SK-N-SH (cell line): ENCODE measurements around the gene DPY19L1. TPM values are rescaled to one million over a fixed set of nuclear protein-coding genes. Genes with fewer than 3 reads are reported as not detected.

Experiments
- CTCF ChIA-PET: fragments of 300-600, 350-600 bp; formaldehyde crosslinking; extraction: SDS; loops from one replicate; lab custom pipeline; 2021; lab: Yijun Ruan, JAX
- POLR2A ChIA-PET: fragments of 350-600 bp; sonication (Branson Sonifier 250); formaldehyde crosslinking; extraction: SDS; loops from one replicate; lab custom pipeline; 2020; ENCODE audit warnings: antibody characterized with exemption, inconsistent platforms; lab: Yijun Ruan, JAX
- DNase-seq: peaks from one replicate; pipeline ENCODE4 v3.0.0; 2012
- H2AFZ ChIP-seq: fragments of 200-600 bp; sonication (generic); 2 replicates; pipeline ENCODE4 v1.8.1; 2016; ENCODE audit warnings: antibody characterized with exemption, mild to moderate bottlenecking, low read depth
- H3F3A ChIP-seq: fragments of 200-600 bp; sonication (generic); replicated peaks from 2 replicates; pipeline ENCODE3; 2016; ENCODE audit warnings: antibody characterized with exemption, mild to moderate bottlenecking; ENCODE audit not compliant: insufficient read depth
- H3K27ac ChIP-seq, 2 experiments: fragments of 200-500 bp in 1 of 2; fragments of 200-600 bp in 1 of 2; sonication (Bioruptor generic) in 1 of 2; sonication (generic), shearing (Covaris generic) in 1 of 2; 2 replicates each; pipeline versions ENCODE4 v1.5.1 to v1.6.1; 2014 to 2016; ENCODE audit warnings: low read depth in 2 of 2, inconsistent platforms in 1 of 2, low read length in 1 of 2, mild to moderate bottlenecking in 1 of 2, mixed read lengths in 1 of 2
- H3K27me3 ChIP-seq: fragments of 200-600 bp; sonication (generic), shearing (Covaris generic); 2 replicates; pipeline ENCODE4 v1.6.1; 2016; ENCODE audit warnings: mixed run types; ENCODE audit not compliant: insufficient read depth
- H3K36me3 ChIP-seq, 2 experiments: fragments of 200-500 bp in 1 of 2; fragments of 200-600 bp in 1 of 2; sonication (Bioruptor generic) in 1 of 2; sonication (generic) in 1 of 2; replicated peaks in 1 of 2; 2 replicates each; pipeline versions ENCODE3 to v1.5.1; 2014 to 2016; ENCODE audit warnings: low read length in 1 of 2, mild to moderate bottlenecking in 1 of 2; ENCODE audit not compliant: insufficient read depth in 2 of 2, control insufficient read depth in 1 of 2
- H3K4me1 ChIP-seq, 2 experiments: fragments of 200-500 bp in 1 of 2; fragments of 200-600 bp in 1 of 2; sonication (Bioruptor generic) in 1 of 2; sonication (generic), shearing (Covaris generic) in 1 of 2; 2 replicates each; pipeline versions ENCODE4 v1.5.1 to v1.6.1; 2014 to 2016; ENCODE audit warnings: low read depth in 1 of 2, low read length in 1 of 2, mixed run types in 1 of 2; ENCODE audit not compliant: insufficient read depth in 2 of 2, control insufficient read depth in 1 of 2
- H3K4me2 ChIP-seq: fragments of 200-600 bp; sonication (generic), shearing (Covaris generic); 2 replicates; pipeline ENCODE4 v1.6.1; 2017; ENCODE audit warnings: mixed run types
- H3K4me3 ChIP-seq, 2 experiments: fragments of 200-500 bp in 1 of 2; fragments of 200-600 bp in 1 of 2; sonication (Bioruptor generic) in 1 of 2; sonication (generic), shearing (Covaris generic) in 1 of 2; 2 replicates each; pipeline versions ENCODE4 v1.5.1 to v1.8.1; 2014 to 2016; ENCODE audit warnings: low read depth in 2 of 2, inconsistent platforms in 1 of 2, low read length in 1 of 2, mild to moderate bottlenecking in 1 of 2, mixed read lengths in 1 of 2, moderate library complexity in 1 of 2
- H3K79me2 ChIP-seq: fragments of 200-600 bp; sonication (generic); 2 replicates; pipeline ENCODE4 v1.8.1; 2017; ENCODE audit warnings: mild to moderate bottlenecking; ENCODE audit not compliant: insufficient read depth
- H3K9ac ChIP-seq: fragments of 200-600 bp; sonication (generic); 2 replicates; pipeline ENCODE4 v1.6.1; 2017; ENCODE audit warnings: mixed run types
- H3K9me2 ChIP-seq: fragments of 200-600 bp; sonication (generic); 2 replicates; pipeline ENCODE4 v1.6.1; 2017; ENCODE audit warnings: mixed run types
- H3K9me3 ChIP-seq: fragments of 200-600 bp; sonication (generic); 2 replicates; pipeline ENCODE4 v1.6.1; 2017; ENCODE audit warnings: mixed run types, mild to moderate bottlenecking, moderate library complexity
- H4K20me1 ChIP-seq: fragments of 200-600 bp; sonication (generic); 2 replicates; pipeline ENCODE4 v1.6.1; 2017; ENCODE audit warnings: mild to moderate bottlenecking, mixed run types; ENCODE audit not compliant: insufficient read depth
- EZH2phosphoT487 ChIP-seq: fragments of 200-600 bp; sonication (generic); IDR thresholded peaks from 2 replicates; pipeline ENCODE4 v1.6.1; 2017; ENCODE audit warnings: low read depth, mixed run types, mild to moderate bottlenecking, antibody characterized with exemption, moderate library complexity, borderline replicate concordance
- FOSL2 ChIP-seq: IDR thresholded peaks from 2 replicates; pipeline ENCODE4 v1.4.0; 2012; ENCODE audit warnings: low read depth, mild to moderate bottlenecking, moderate library complexity, borderline replicate concordance
- GATA2 ChIP-seq: sonication (generic); formaldehyde crosslinking; IDR thresholded peaks from 2 replicates; pipeline ENCODE4 v1.5.0; 2020; ENCODE audit warnings: mild to moderate bottlenecking, missing genetic modification reagents
- JUND ChIP-seq: IDR thresholded peaks from 2 replicates; pipeline ENCODE4 v1.4.0; 2012
- NFIC ChIP-seq: IDR thresholded peaks from 2 replicates; pipeline ENCODE4 v1.4.0; 2012; ENCODE audit warnings: borderline replicate concordance
- POLR2AphosphoS5 ChIP-seq: IDR thresholded peaks from 2 replicates; pipeline ENCODE4 v1.6.1; 2012; ENCODE audit warnings: low read depth, low read length
- RCOR1 ChIP-seq: fragments of 150-350 bp; IDR thresholded peaks from 2 replicates; pipeline ENCODE4 v1.6.1; 2017; ENCODE audit warnings: antibody characterized with exemption, low read length
- RFX5 ChIP-seq: IDR thresholded peaks from 2 replicates; pipeline ENCODE4 v1.6.1; 2012; ENCODE audit warnings: mild to moderate bottlenecking, improper control_type of control experiment, low read length
- RXRA ChIP-seq: IDR thresholded peaks from 2 replicates; pipeline ENCODE4 v1.4.0; 2012; ENCODE audit warnings: low read depth, mild to moderate bottlenecking, borderline replicate concordance
- SIN3A ChIP-seq: IDR thresholded peaks from 2 replicates; pipeline ENCODE4 v1.6.1; 2012; ENCODE audit warnings: low read depth, mild to moderate bottlenecking, low read length, moderate library complexity, borderline replicate concordance
- TAF1 ChIP-seq: IDR thresholded peaks from 2 replicates; pipeline ENCODE4 v1.6.1; 2012; ENCODE audit warnings: low read depth, mild to moderate bottlenecking, low read length, moderate library complexity, borderline replicate concordance
- TCF12 ChIP-seq: IDR thresholded peaks from 2 replicates; pipeline ENCODE4 v1.4.0; 2012
- TEAD4 ChIP-seq: IDR thresholded peaks from 2 replicates; pipeline ENCODE4 v1.4.0; 2012; ENCODE audit warnings: mild to moderate bottlenecking, borderline replicate concordance; ENCODE audit not compliant: insufficient read depth
- USF1 ChIP-seq: IDR thresholded peaks from 2 replicates; pipeline ENCODE4 v1.4.0; 2012; ENCODE audit warnings: low read depth, borderline replicate concordance
- ZBTB33 ChIP-seq: IDR thresholded peaks from 2 replicates; pipeline ENCODE4 v1.4.0; 2012; ENCODE audit warnings: low read depth, borderline replicate concordance
- WGBS: methylation state at CpG from one replicate; pipeline ENCODE4 v1.1.6; 2017; ENCODE audit warnings: low lambda C conversion rate; 5-methylcytosine and 5-hydroxymethylcytosine counted together
- polyA plus RNA-seq, 3 experiments: library from polyadenylated mRNA; depleted of rRNA; stranded (reverse); fragments of >200 nt; gene quantifications; 2 replicates each; pipeline ENCODE4 v1.2.3, GENCODE V29; 2012
- TF ChIP-seq, protein P1 (sequence below): IDR thresholded peaks from 2 replicates; pipeline ENCODE4 v1.6.1; 2012; ENCODE audit warnings: mild to moderate bottlenecking, low read depth, low read length, moderate library complexity

Gene DPY19L1
- polyA plus RNA-seq, 1 of the 3 experiments (the other 2 are of a cell fraction) = 27.7 TPM

GRCh38 chr7:35011085-35011484 is 26.2 kb downstream of the DPY19L1 start:
- H3K36me3 ChIP-seq = peaks cover 47 to 55% of the 10 kb centered on the region in 2 experiments
- ChIA-PET POLR2A (no interaction called here), CTCF (no interaction called here)
- no peak for DNase-seq
- 97% methylated on average over 3 of the region's 3 CpGs for WGBS
- no peaks in the 10 kb centered on the region for H3K9me3 ChIP-seq
- no peaks in the 10 kb centered on the region for H3K9me2 ChIP-seq
- H4K20me1 ChIP-seq = no peaks in the 10 kb centered on the region
- no peak overlapping the region for H3K9ac ChIP-seq
- no peaks in the 10 kb centered on the region for H3K27me3 ChIP-seq
- no peak overlapping the region for H3K4me3 ChIP-seq
- H3K4me1 ChIP-seq = peaks cover 0 to 5% of the 10 kb centered on the region in 2 experiments; a peak in 1 of 4 replicates
- H3K4me2 ChIP-seq = no peak overlapping the region
- H2AFZ ChIP-seq = no peak overlapping the region
- no peak for TF ChIP-seq USF1
- TF ChIP-seq TEAD4 = no peak
- no peak for TF ChIP-seq ZBTB33
- no peak for TF ChIP-seq RFX5
- TF ChIP-seq, protein P1, sequence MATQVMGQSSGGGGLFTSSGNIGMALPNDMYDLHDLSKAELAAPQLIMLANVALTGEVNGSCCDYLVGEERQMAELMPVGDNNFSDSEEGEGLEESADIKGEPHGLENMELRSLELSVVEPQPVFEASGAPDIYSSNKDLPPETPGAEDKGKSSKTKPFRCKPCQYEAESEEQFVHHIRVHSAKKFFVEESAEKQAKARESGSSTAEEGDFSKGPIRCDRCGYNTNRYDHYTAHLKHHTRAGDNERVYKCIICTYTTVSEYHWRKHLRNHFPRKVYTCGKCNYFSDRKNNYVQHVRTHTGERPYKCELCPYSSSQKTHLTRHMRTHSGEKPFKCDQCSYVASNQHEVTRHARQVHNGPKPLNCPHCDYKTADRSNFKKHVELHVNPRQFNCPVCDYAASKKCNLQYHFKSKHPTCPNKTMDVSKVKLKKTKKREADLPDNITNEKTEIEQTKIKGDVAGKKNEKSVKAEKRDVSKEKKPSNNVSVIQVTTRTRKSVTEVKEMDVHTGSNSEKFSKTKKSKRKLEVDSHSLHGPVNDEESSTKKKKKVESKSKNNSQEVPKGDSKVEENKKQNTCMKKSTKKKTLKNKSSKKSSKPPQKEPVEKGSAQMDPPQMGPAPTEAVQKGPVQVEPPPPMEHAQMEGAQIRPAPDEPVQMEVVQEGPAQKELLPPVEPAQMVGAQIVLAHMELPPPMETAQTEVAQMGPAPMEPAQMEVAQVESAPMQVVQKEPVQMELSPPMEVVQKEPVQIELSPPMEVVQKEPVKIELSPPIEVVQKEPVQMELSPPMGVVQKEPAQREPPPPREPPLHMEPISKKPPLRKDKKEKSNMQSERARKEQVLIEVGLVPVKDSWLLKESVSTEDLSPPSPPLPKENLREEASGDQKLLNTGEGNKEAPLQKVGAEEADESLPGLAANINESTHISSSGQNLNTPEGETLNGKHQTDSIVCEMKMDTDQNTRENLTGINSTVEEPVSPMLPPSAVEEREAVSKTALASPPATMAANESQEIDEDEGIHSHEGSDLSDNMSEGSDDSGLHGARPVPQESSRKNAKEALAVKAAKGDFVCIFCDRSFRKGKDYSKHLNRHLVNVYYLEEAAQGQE = no peak
- TF ChIP-seq TCF12 = no peak
- TF ChIP-seq TAF1 = no peak
- TF ChIP-seq JUND = no peak
- peaks cover 4% of the 10 kb centered on the region for H3F3A ChIP-seq
- no peak overlapping the region for H3K27ac ChIP-seq
- 0 out of 2 replicates have a peak, but pooled peaks cover 8% of the 10 kb centered on the region for H3K79me2 ChIP-seq

DNA sequence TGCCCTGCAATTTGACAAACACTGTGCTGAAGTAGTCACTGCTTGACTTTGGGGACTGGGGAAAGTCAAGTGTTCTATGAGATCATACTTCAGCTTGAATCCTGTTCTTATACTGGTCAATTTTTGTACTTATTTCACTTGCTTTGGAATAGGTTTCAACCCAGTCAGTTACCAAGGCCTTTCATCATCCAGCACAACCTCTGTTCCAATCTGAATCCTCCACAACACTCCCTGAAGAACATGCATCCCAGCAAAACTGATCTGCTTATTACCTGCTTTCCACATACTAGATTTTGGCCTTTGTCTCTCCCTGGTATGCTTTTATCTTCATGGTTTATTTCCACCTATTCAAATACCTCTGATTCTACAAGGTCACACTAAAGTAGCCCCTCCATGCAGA is 29.5 kb downstream of the DPY19L1 start:
- peaks cover 21 to 35% of the 10 kb centered on the region in 2 experiments for H3K36me3 ChIP-seq
- no peak overlapping the region for H3K4me3 ChIP-seq
- no peaks in the 10 kb centered on the region for H3K9me2 ChIP-seq
- H3K4me1 ChIP-seq = peaks cover 6 to 22% of the 10 kb centered on the region in 2 experiments
- H3F3A ChIP-seq = peaks cover 29% of the 10 kb centered on the region
- no peak overlapping the region for H3K4me2 ChIP-seq
- H3K79me2 ChIP-seq = peaks cover 9% of the 10 kb centered on the region; the same call in 1 of the 2 replicates
- ChIA-PET POLR2A (no interaction called here), CTCF (interaction anchor here (1.9 kb wide), 1 partner anchor 15 kb away, joined by 7 read pairs; no protein-coding TSS in a partner anchor)
- no peaks in the 10 kb centered on the region for H3K9me3 ChIP-seq
- peaks cover 3% of the 10 kb centered on the region for H4K20me1 ChIP-seq
- H3K27ac ChIP-seq = no peak overlapping the region
- no peak overlapping the region for H2AFZ ChIP-seq
- H3K27me3 ChIP-seq = no peaks in the 10 kb centered on the region
- DNase-seq = no peak
- no peak overlapping the region for H3K9ac ChIP-seq
- TF ChIP-seq GATA2 (no peak), EZH2phosphoT487 (no peak), POLR2AphosphoS5 (no peak), NFIC (no peak), TCF12 (no peak), RCOR1 (no peak), FOSL2 (no peak), SIN3A (no peak), RXRA (no peak), USF1 (no peak)
- TF ChIP-seq, protein P1 = no peak
